ENCODE data around the gene MYL12A.

Gene MYL12A

GRCh38 chr18:3245853-3246634 is 1.6 kb upstream of the MYL12A start:
- TF ChIP-seq ZNF565 (CRISPR knock-in tag; conservative IDR thresholded peaks at IDR 0.05; ENCODE audit: low read depth) (no peak), ZFP3 (CRISPR knock-in tag; IDR thresholded peaks at IDR 0.05) (no peak), TCF4 (CRISPR knock-in tag; IDR thresholded peaks at IDR 0.05; ENCODE audit: borderline replicate concordance) (no peak), ZNF8 (CRISPR knock-in tag; IDR thresholded peaks at IDR 0.05) (no peak), ESRRG (CRISPR knock-in tag; IDR thresholded peaks at IDR 0.05) (no peak), RARB (CRISPR knock-in tag; IDR thresholded peaks at IDR 0.05) (no peak), SNAI2 (CRISPR knock-in tag; IDR thresholded peaks at IDR 0.05) (no peak)
- TF ChIP-seq, protein P1, sequence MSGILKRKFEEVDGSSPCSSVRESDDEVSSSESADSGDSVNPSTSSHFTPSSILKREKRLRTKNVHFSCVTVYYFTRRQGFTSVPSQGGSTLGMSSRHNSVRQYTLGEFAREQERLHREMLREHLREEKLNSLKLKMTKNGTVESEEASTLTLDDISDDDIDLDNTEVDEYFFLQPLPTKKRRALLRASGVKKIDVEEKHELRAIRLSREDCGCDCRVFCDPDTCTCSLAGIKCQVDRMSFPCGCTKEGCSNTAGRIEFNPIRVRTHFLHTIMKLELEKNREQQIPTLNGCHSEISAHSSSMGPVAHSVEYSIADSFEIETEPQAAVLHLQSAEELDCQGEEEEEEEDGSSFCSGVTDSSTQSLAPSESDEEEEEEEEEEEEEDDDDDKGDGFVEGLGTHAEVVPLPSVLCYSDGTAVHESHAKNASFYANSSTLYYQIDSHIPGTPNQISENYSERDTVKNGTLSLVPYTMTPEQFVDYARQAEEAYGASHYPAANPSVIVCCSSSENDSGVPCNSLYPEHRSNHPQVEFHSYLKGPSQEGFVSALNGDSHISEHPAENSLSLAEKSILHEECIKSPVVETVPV (CRISPR knock-in tag; IDR thresholded peaks at IDR 0.05) = no peak
- TF ChIP-seq, protein P2, sequence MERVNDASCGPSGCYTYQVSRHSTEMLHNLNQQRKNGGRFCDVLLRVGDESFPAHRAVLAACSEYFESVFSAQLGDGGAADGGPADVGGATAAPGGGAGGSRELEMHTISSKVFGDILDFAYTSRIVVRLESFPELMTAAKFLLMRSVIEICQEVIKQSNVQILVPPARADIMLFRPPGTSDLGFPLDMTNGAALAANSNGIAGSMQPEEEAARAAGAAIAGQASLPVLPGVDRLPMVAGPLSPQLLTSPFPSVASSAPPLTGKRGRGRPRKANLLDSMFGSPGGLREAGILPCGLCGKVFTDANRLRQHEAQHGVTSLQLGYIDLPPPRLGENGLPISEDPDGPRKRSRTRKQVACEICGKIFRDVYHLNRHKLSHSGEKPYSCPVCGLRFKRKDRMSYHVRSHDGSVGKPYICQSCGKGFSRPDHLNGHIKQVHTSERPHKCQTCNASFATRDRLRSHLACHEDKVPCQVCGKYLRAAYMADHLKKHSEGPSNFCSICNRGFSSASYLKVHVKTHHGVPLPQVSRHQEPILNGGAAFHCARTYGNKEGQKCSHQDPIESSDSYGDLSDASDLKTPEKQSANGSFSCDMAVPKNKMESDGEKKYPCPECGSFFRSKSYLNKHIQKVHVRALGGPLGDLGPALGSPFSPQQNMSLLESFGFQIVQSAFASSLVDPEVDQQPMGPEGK (CRISPR knock-in tag; IDR thresholded peaks at IDR 0.05; ENCODE audit: borderline replicate concordance) = no peak
- peak; percentile 76 for ATAC-seq

- no peak for TF ChIP-seq TSHZ2 (CRISPR knock-in tag; IDR thresholded peaks at IDR 0.05)
- no peak for TF ChIP-seq GLIS3 (CRISPR knock-in tag; IDR thresholded peaks at IDR 0.05)
- 0 out of 2 replicates have a peak, but pooled peaks have one; percentile 4 for TF ChIP-seq ZNF8 (CRISPR knock-in tag; IDR thresholded peaks at IDR 0.05)
- ATAC-seq = no peak
These were observed 864 bp upstream of the MYL12A start for GRCh38 chr18:3246635-3247239.

DNA sequence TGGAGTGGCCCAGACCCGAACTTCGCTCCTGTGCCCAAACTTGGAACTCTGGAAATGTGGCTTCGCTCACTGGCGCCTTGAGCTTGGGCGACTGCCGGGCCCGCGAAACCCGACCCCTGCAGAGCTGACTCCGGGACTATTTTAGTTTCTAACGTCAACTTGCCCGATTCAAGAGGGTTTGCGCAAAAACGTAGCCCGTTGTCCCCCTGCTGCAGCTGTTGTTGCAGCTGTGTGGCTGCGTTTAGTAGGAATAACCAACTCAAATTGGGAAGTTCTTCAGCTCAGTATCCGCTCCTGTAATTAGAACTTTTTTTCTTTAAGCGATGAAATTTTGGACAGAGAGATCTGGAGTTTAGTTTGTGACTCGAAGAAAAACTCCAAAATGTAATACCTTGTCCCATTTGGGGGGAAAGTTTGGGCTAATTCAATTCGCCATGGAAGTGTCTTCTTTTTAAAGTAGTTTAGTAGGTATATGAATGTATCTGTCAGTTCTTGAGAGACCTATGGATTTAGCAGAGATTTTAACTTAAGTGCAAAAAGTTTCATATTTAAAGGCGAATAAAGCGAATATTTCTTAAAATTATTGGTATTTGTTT is 559 bp downstream of the MYL12A start:
- ATAC-seq = peak; percentile 0; the same call in 2 of the 3 replicates
- no peak for TF ChIP-seq BACH2 (CRISPR knock-in tag; IDR thresholded peaks at IDR 0.05; ENCODE audit: borderline replicate concordance)
- no peak for TF ChIP-seq ARNTL (CRISPR knock-in tag; IDR thresholded peaks at IDR 0.05; ENCODE audit: borderline replicate concordance, low read depth)
- no peak for TF ChIP-seq ESRRG (CRISPR knock-in tag; IDR thresholded peaks at IDR 0.05)
- no peak for TF ChIP-seq ZNF8 (CRISPR knock-in tag; IDR thresholded peaks at IDR 0.05)
- no peak for TF ChIP-seq ZNF70 (CRISPR knock-in tag; IDR thresholded peaks at IDR 0.05)
- TF ChIP-seq, protein P2 (CRISPR knock-in tag; IDR thresholded peaks at IDR 0.05; ENCODE audit: borderline replicate concordance) = no peak
- TF ChIP-seq ZNF565 (CRISPR knock-in tag; conservative IDR thresholded peaks at IDR 0.05; ENCODE audit: low read depth) = no peak
- TF ChIP-seq SNAI2 (CRISPR knock-in tag; IDR thresholded peaks at IDR 0.05) = no peak
- TF ChIP-seq, protein P1 (CRISPR knock-in tag; IDR thresholded peaks at IDR 0.05) = no peak
